HPDE6-E6E7 (cell line): ENCODE data around the gene RHAG.
"Not testable (repeated sequence)": the region's sequence is repeated elsewhere in the genome, so short reads cannot be mapped to it uniquely, and the experiment has no call there.

ENCODE experiments used
- DNase-seq: peaks from one replicate; pipeline ENCODE4 v3.0.0; 2011; ENCODE audit warnings: missing footprints; ENCODE audit errors: extremely low spot score

RHAG gene

DNA sequence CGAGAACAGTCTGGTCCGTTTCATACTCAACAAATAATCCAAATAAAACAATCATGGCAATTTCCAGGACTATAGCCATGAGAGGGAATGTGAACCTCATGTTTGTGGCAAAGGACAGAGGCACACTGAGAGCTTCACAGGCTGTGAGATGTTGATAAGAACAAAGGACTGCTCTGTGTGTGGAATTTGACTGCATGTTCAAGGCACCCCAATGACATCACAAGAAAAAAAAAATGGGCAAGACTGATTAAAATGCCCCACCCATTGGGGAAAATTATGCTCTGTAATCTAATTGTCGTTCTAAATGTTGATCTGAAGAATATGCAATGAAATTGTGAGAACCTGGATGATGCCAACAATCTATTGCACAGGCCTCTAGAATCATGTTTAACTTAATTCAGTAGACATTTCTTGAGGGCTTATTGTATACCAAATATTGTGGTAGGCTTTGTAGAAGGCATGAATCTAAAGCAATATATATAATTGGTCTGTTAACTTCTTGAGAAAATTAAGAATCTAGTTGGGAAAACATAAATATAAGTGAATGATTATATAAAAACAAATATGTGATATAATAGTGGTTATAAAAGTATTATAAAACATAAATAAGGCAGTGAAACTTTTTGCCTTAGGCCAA lies at the start of gene RHAG:
Gene RHAG, minus strand, starts transcription at position 127 of the 637 bp plus-strand sequence. Its CDS starts 27 bp downstream, at position 100.
- DNase-seq = no peak

DNA sequence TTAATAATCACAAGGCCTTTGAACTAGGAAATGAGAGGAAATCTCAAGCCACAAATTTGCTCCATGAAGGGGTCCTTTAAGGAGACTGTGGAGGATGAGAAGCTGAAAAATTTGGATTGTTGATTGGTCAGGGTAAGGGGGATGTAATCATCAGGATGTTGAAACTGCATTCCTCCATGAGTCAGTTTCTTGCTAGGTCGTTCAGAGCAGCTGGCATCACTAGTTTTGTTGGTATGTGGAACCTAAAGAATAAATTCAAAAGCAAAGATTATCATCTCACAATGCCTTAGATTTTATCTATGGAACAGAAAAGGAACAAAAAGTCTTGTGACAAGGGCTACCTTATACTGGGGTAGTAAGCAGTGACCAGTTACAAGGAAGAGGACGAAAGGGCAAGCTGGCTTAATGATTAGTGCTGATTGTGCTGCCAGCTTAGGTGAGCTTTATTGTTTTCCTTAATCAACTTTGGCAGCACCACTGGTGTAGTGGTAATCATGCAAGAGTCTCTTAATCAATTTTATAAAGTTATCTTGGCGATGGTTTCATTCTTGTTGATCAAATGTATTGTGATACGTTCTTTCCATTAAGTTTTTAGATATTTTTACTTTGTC lies 40.1 kb upstream of the RHAG start:
- no peak for DNase-seq

DNA sequence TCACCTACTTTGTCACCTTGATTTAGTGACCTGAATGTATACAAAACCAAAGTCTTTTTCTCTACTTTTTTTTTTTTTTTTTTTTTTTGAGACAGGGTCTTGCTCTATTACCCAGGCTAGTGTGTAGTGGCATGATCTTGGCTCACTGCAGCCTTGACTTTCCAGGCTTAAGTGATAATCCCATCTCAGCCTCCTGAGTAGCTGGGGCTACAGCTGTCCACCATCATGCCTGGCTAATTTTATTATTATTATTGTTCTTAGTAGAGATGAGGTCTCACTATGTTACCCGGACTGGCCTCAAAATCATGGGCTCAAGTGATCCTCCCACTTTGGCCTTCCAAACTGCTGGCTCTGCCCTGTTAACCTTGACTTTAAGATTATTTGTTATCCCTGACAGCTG lies 39.2 kb upstream of the RHAG start:
- DNase-seq = no peak

DNA sequence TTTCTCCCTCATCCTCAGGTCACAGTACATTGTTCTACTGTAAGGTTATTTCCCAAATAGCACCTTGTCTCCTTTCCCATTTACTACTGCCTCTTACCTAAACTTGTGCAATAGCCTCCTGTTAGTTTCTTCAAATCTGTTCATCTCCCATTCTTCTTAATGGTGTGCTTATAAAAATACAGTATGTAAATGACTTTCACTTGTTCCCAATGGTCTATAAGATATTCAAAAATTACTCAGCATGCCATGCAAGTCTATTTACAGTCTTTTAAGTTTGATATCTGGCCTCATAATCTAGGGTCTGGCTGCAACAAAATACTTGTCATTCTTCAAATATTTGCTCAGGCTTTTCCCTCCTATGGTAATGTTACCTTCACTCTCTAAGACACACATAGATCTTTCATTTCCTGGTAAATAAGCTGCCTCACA lies 31.5 kb upstream of the RHAG start:
- no peak for DNase-seq

DNA sequence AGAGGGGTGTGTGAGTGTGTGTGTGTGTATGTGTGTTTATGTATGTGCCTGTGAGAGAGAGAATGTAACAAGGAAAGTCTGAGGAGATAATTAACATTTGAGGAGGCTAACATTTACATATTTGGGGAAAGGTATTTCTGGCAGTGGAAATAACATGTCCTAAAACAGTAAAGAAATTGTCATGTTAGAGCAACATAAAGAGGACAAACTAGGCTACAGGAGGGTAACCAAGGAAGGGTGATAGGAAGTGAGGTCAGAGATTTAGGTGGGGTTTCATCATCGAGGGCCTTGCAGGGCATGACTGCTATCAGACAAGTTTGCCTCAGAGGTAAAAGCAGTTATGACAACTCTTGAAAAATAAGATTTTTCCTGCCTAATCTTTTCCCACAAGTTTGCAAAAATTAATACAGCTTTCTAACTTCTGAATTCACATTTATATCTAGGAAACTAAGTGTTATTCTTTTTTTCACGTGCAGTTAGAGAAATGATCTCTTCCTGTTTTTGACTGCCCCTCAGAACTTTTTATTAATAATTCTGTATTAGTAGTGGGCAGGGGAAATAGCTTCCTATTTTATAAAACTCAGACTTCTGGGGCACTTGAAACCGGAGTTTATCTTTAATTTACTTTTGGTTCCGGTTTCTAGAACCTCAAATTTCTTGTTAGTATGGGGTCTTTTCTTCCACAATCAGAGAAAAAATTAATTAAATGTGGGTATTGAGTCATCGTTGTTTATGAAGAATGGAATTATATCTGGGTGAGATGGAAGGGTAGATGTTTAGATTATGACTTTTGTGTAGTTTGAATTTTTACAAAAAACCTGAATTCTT lies 30.5 kb upstream of the RHAG start:
- DNase-seq = no peak

DNA sequence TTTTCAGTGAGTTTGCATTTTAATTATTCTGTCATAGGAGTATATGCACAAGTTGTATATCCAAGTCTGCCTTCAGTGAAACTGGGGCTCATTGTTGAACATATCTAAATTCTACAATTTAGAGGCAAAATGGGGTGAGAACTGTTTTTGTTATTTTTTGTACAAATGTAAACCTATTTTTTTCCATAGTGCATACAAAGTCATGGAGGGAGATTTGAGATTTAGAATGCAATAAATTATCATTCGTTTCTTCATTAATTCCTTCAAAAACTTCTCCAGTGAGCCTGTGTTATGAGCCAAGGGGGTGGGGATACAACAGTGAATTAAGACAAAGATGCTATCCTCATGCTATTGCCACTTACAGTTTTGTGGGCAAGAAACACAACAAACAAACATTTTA lies 29.8 kb upstream of the RHAG start:
- no peak for DNase-seq

DNA sequence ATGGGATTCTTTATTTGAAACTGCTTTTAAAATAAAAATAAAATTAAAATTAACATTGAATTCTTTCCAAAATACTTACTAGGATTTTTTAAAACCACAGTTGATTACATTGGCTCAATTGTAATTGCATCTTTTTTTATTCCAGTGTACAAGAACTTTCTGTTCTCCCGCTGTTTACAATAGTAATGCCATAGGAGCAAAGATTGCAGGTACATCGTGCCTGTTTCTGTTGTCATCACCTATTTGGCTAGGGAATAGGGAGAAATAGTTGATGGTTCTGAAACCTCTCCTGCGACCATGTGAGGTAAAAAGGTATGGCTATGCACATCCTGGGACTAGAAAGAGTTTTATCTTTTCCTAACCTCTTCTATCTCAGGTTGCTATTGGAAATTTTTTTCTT lies 28.2 kb upstream of the RHAG start:
- no peak for DNase-seq

DNA sequence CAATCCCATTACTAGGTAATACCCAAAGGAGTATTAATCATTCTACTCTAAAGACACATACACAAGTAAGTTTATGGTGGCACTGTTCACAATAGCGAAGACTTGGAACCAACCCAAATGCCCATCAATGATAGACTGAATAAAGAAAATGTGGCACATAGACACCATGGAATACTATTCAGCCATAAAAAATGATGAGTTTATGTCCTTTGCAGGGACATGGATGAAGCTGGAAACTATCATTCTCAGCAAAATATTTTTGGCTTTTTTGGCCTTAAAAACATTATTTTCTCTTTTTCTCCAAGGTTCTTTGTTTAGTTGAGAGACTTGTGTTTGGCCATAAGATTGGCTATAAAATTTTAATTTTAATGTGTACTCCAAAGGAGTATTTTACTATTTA lies 27.4 kb upstream of the RHAG start:
- not testable (repeated sequence) for DNase-seq

DNA sequence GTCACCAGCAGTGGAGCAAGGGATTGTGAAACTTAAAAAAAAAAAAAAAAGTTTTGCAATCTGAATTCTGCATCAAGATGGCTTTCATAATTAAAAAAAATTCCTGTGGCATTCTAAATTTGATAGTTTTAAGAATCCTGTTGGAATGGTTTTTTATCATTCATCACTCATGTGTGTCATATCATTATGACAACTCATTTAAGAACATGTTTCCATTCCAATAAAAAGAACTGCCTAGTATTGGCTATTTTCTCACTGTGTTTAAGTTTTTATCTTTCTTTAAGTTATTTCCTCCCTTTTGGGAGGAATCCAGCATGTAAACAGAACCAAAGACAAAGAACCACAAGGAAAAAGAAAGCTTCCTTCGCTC lies 26.2 kb upstream of the RHAG start:
- DNase-seq = no peak

DNA sequence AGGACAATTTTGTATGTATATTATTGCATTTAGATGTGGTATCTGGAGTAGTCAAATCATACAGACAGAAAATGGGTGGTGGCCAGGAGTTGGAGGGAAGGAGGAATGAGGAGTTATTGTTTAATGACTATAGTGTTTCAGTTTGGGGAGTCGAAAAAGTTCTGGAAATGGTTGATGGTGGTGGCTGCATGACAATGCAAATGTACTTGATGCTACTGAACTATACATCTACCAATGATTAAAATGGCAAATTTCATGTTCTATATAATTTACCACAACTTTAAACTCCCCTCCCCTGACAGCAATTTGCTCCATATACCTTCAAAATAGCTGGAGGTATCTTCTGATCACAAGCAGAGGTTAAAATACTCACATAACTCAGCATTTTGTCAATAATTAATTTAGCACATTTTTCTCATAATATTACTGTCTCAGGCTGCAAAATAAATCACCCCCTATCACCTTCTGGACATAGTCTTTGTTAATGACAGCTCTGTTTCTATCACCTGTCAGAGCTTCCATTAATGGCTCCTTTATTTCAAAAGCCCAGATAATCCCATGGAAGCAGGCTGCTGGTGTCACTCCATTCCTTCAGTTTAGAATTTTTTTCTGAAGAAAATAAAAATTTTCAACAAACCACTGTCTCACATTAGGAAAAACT lies 25.7 kb upstream of the RHAG start:
- no peak for DNase-seq

DNA sequence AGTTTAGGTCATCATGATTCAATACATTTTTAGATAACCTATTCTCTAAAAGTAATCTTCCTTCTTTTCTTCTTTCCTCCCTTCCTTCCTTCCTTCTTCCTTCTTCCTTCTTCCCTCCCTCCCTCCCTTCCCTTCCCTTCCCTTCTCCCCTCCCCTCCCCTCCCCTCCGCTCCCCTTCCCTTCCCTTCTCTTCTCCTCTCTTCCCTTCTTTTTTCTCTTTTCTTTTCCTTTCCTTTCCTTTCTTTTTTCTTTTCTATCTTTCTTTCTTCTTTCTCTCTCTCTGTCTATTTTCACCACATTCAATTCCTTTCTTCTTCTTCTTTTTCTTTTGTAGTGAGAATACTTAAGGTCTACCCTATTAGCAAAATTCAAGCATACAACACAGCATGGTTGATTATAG lies 17.3 kb upstream of the RHAG start:
- no peak for DNase-seq

DNA sequence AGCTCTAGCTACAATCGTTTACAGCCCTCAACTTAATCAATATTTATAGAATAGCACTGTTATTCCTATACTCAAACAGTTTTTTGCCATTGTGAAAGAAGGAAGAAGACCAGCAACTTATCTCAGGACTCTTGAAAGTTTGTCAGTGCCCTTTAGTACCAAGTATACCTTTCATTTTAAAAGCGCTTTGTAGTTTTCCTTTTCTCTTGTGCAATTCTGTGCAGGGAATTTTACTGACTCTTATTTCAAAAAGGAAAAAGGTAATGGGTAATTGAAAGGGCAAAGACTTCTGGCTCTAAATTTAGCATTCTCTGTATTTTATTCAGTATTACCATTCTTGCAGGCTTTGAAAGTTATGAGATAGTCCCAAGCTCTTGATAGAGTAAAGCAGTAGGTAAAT lies 16.8 kb upstream of the RHAG start:
- no peak for DNase-seq

DNA sequence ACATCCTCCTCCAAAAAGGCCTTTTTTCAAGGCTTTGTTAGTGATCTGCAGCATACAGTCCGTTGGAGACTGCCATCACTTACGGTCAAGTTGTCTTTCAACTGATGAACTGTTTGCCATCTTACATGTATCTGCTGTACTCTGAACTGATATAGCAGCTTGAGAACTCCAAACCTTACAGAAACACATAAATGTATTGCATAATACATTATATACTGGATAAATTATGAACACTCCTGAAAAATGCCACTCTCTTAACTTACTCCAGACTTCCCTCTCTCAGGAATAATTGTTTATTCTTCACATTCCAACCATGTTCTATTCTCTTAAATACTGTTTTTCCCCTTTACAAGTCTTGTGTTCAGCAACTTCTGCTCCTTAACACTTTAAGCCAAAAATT lies 14.6 kb upstream of the RHAG start:
- no peak for DNase-seq

DNA sequence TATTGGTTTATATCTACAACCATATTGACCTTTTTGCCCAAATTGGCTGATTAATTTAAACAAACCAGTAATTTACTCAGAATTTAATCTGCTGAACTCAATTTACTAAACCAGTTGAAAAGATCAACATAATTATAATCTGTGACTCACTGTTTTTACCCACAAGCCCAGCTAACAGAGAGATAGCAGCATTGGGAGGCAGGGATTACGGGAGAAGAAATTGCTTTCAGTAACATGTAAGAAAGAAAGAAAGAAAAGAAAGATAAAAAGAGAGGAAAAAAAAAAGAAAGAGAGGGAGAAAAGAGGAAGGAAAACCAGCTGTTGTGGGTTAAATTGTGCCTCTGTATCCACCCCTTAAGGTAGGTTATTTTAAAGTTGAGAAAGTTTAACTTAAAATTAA lies 13.3 kb upstream of the RHAG start:
- no peak for DNase-seq

DNA sequence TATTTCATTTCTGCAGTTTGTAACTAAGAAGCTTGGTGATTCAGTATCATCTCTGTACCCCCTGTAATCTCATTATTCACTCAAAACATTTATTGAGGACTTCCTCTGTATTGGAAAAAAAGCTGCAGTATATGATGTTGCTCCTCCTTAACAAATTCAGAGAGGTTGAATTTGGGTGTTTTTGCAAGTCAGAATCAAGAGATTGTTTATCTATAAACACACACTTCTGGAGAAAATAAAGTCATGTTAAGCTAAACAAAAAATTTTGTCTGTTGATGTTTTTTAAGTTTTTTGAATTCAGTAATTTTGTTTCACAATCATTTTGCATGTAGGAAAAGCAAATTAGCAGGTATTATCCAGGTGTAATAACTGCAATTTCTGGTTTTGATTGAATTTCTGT lies 11.4 kb upstream of the RHAG start:
- DNase-seq = no peak

DNA sequence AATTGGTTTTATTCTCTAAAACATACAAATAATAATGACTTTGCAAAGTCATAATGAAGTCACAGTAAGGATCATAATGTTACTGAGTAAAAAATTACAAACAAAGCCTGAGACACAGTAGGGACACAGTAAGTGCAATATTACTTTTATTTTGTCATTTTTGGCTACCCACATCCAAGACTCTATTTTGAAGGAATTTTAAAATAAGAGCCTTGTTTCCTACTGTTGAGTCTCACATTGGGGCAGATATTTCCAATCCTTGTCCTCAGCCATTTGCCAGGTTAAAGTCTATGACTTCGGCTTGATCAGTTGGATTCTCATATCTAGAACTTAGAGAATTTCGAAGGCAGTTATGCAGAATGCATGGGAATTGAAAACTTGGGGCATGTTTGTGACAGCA lies 10.8 kb upstream of the RHAG start:
- DNase-seq = no peak

DNA sequence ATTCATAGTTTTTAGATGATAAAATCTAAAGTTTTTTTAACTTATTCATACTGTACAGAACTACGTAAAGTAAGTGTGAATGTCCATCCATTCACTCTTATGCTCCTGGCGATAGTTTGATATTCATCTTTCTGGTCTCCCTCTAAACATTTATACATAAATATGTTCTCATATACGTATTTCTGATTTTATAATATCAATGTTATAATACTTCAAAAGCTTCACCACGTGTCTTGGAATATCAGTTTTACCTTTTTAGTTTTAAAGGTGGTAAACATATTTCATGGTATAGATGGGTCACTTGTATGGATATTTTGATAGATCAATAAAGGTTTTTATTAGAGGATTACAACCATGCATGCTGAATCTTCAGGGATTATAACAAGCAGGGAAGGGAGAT lies 10.3 kb upstream of the RHAG start:
- DNase-seq = no peak

DNA sequence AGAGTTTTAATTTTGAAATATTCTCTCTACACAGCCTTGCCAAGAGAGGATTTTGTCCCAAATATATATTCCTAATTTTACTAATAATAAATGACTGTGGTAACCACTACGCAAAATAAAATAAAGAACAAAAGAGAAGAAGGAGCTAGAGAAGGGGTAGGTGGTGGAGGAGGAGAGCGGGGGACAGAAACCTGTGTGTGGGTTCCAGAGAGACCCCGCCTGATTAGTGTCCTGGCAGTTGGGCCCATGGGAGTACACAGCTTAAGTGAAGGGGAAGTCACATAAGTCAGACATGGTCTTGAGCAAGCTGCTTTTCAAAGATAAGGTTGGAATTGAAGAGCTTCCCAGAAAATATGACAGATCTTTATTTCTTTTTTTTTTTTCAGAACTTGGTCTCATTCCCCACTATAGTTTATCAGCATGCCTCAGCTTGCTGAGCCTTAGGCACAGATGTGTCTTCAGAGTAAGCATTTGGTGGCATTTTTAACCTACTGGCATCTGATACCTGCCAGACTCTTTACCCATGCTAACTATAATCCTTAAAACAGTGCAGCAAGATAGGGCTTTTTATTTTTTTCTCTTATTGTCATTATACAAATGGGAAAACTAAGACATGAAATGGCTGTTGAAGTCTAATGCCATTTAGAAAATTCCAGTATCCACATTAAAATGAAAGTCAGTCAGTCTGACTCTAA lies 9.6 kb upstream of the RHAG start:
- DNase-seq = no peak

DNA sequence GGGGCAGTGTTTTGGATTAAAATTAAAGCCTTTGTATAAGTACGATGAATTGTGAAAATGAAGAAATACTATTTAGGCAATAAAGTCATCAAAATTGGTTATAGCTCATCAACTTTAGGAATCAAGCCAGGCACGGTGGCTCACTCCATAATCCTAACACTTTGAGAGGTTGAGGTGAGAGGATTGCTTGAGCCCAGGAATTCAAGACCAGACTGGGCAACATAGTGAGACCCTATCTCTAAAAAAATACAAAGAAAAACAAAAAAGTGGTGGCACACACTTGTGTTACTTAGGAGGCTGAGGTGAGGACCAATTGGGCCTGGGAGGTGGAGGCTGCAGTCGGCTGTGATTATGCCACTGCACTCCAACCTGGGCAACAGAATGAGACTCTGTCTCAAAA lies 8.5 kb upstream of the RHAG start:
- no peak for DNase-seq

DNA sequence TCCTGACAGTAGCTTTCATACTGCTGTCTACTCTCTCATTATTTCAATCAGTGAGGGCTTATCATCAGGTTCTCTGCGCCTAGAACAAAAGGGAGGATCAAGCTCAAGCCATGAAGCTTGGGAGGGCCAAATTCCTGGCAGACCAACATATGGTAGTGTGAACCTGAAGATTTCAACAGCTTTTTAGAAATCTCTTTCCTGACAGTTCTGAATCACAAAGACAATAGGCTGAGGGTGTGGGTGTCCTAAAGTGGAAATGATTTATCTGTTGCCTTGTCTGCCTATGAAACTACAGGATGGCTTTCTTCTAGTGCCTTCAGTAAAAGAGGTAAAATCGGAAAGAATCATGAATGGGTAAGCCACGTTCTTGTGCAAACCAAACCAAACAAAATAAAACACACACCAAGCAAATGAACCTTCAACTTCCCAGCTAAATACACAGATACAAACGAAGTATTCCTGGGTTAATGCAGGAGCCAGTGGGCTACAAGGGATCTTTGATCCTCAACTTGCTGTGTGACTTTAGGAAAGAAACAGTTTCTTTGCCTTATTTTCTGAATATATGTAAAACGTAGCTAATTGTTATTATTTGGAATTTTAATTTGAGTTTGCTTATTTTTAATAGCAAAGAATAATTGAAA lies 2.7 kb upstream of the RHAG start:
- no peak for DNase-seq

DNA sequence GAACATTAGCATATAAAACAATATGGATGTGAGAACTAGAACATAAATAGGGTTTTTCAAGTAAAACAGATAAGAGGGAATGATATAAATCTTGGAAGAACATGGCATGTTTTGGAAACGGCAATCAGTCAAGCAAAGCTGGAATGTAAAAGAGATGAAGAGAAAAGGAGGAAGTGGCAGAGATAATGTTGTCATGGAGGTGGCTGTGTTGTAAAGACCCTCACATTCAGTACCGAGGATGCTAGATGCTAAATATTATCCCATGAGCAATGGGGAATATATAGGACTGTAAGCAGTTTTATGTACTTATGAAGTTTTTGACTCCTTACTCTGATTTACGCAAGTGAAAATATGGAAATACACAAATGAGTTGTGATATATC lies 702 bp upstream of the RHAG start:
- no peak for DNase-seq
